Measurements from ENCODE around the gene STK10.
"Not testable (repeated sequence)": the region's sequence is repeated elsewhere in the genome, so short reads cannot be mapped to it uniquely, and the experiment has no call there.

STK10 gene

DNA sequence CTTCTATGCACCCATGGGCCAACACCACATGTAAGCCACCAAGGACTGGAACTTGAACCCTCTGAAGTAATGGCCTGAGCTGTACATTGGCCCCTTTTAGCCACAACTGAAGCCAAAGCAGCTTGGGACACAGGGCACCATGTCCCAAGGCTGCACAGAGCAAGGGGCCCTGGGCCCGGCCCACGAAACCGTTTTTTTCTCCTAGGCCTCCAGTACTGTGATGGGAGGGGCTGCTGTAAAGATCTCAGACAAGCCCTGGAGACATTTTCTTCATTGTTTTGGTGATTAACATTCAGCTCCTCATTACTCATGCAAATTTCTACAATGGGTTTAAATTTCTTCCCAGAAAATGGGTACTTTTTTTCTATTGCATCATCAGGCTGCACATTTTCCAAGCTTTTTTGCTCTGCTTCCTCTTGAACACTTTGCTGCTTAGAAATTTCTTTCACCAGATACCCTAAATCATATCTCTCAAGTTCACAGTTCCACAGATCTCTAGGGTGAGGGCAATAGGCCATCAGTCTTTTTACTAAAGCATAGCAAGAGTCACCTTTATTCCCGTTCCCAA is 156.0 kb downstream of the STK10 start:
- no peaks in the 10 kb centered on the region for H4K20me1 ChIP-seq (ENCODE audit: insufficient read depth, low read length)
- no peaks in the 10 kb centered on the region for H3K27me3 ChIP-seq (ENCODE audit: insufficient read depth, low read length, poor library complexity)
- TF ChIP-seq, protein P1, sequence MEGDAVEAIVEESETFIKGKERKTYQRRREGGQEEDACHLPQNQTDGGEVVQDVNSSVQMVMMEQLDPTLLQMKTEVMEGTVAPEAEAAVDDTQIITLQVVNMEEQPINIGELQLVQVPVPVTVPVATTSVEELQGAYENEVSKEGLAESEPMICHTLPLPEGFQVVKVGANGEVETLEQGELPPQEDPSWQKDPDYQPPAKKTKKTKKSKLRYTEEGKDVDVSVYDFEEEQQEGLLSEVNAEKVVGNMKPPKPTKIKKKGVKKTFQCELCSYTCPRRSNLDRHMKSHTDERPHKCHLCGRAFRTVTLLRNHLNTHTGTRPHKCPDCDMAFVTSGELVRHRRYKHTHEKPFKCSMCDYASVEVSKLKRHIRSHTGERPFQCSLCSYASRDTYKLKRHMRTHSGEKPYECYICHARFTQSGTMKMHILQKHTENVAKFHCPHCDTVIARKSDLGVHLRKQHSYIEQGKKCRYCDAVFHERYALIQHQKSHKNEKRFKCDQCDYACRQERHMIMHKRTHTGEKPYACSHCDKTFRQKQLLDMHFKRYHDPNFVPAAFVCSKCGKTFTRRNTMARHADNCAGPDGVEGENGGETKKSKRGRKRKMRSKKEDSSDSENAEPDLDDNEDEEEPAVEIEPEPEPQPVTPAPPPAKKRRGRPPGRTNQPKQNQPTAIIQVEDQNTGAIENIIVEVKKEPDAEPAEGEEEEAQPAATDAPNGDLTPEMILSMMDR (IDR thresholded peaks at IDR 0.05; ENCODE audit: borderline replicate concordance, extremely low read depth, low read length, poor library complexity, severe bottlenecking), result no peak
- TF ChIP-seq EZH2 (IDR thresholded peaks at IDR 0.05; ENCODE audit: borderline replicate concordance, low read depth, low read length, severe bottlenecking), result no peak
- H3K36me3 ChIP-seq (ENCODE audit: insufficient read depth, low read length), result no peaks in the 10 kb centered on the region
- H2AFZ ChIP-seq (ENCODE audit: low read depth, low read length), result no peak overlapping the region
- no peak for DNase-seq
- no peak overlapping the region for H3K27ac ChIP-seq (ENCODE audit: low read length)
- H3K9me3 ChIP-seq (ENCODE audit: insufficient read depth, low read length, severe bottlenecking), result peaks cover 9% of the 10 kb centered on the region
- H3K4me3 ChIP-seq (ENCODE audit: low read depth in 1 of 2, low read length in 2 of 2), result no peak overlapping the region
- no peak overlapping the region for H3K4me2 ChIP-seq (ENCODE audit: insufficient read depth, low read length)
- ATAC-seq (ENCODE audit: insufficient read depth, low read depth), result no peak
- no peaks in the 10 kb centered on the region for H3K4me1 ChIP-seq (ENCODE audit: insufficient read depth, low read length)
- H3K9ac ChIP-seq (ENCODE audit: low read depth, low read length), result no peak overlapping the region
- H3K79me2 ChIP-seq (ENCODE audit: insufficient read depth, low read length), result no peaks in the 10 kb centered on the region

DNA sequence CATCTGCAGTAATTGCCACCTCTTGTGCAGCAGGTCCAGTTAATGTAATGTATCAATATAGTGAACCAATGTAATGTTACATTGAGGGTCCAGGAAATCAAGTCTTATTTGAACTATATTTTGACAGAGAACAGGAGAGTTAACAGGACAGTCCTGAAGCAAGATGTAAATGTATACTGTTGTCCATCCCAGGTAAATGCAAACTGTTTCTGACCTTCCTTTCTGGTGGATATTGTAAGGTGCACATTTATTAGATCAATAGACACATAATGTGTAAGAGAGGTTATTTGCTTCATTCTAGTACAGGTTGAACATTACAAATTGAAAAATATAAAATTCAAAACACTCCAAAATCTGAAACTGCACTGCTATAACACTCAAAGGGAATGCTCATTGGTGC is 158.1 kb downstream of the STK10 start:
- TF ChIP-seq, protein P1 (IDR thresholded peaks at IDR 0.05; ENCODE audit: borderline replicate concordance, extremely low read depth, low read length, poor library complexity, severe bottlenecking), result no peak
- no peak for TF ChIP-seq EZH2 (IDR thresholded peaks at IDR 0.05; ENCODE audit: borderline replicate concordance, low read depth, low read length, severe bottlenecking)
- H3K27me3 ChIP-seq (ENCODE audit: insufficient read depth, low read length, poor library complexity), result no peaks in the 10 kb centered on the region
- H3K9me3 ChIP-seq (ENCODE audit: insufficient read depth, low read length, severe bottlenecking), result peaks cover 9% of the 10 kb centered on the region
- ATAC-seq (ENCODE audit: insufficient read depth, low read depth) (no peak), DNase-seq (no peak)
- H3K4me2 ChIP-seq (ENCODE audit: insufficient read depth, low read length), result no peak overlapping the region
- H4K20me1 ChIP-seq (ENCODE audit: insufficient read depth, low read length), result no peaks in the 10 kb centered on the region
- no peaks in the 10 kb centered on the region for H3K4me1 ChIP-seq (ENCODE audit: insufficient read depth, low read length)
- no peak overlapping the region for H3K4me3 ChIP-seq (ENCODE audit: low read depth in 1 of 2, low read length in 2 of 2)
- H3K79me2 ChIP-seq (ENCODE audit: insufficient read depth, low read length), result no peaks in the 10 kb centered on the region
- no peak overlapping the region for H3K9ac ChIP-seq (ENCODE audit: low read depth, low read length)
- H3K36me3 ChIP-seq (ENCODE audit: insufficient read depth, low read length), result no peaks in the 10 kb centered on the region
- no peak overlapping the region for H3K27ac ChIP-seq (ENCODE audit: low read length)
- H2AFZ ChIP-seq (ENCODE audit: low read depth, low read length), result no peak overlapping the region

DNA sequence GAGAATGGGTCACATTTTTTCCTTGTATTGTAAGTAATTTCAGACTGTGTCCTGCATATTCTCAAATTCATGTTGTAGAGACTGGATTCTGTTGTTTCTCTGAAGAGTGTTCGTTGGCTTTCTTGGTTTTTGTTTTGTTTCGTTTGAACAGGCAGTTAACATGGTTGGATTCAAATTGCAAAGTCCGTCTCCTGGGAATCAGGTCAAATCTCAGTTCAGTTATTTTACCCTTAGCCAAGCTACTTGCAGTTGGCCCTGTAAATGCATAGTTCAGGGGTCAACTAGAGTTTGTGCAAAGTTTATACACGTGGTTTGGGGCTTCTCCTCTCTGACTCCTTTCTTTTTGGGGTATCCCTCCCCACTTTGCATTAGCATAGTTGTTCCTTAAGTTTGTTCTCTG is 159.9 kb downstream of the STK10 start:
- Histone ChIP-seq H3K4me2 (ENCODE audit: insufficient read depth, low read length) (no peak overlapping the region), H3K36me3 (ENCODE audit: insufficient read depth, low read length) (no peaks in the 10 kb centered on the region), H3K4me3 (ENCODE audit: low read depth in 1 of 2, low read length in 2 of 2) (no peak overlapping the region), H3K27ac (ENCODE audit: low read length) (no peak overlapping the region), H3K27me3 (ENCODE audit: insufficient read depth, low read length, poor library complexity) (no peaks in the 10 kb centered on the region), H3K9me3 (ENCODE audit: insufficient read depth, low read length, severe bottlenecking) (peaks cover 9% of the 10 kb centered on the region), H2AFZ (ENCODE audit: low read depth, low read length) (no peak overlapping the region), H4K20me1 (ENCODE audit: insufficient read depth, low read length) (no peaks in the 10 kb centered on the region), H3K4me1 (ENCODE audit: insufficient read depth, low read length) (no peaks in the 10 kb centered on the region), H3K9ac (ENCODE audit: low read depth, low read length) (no peak overlapping the region), H3K79me2 (ENCODE audit: insufficient read depth, low read length) (no peaks in the 10 kb centered on the region)
- ATAC-seq (ENCODE audit: insufficient read depth, low read depth), result no peak
- no peak for TF ChIP-seq EZH2 (IDR thresholded peaks at IDR 0.05; ENCODE audit: borderline replicate concordance, low read depth, low read length, severe bottlenecking)
- TF ChIP-seq, protein P1 (IDR thresholded peaks at IDR 0.05; ENCODE audit: borderline replicate concordance, extremely low read depth, low read length, poor library complexity, severe bottlenecking), result no peak
- no peak for DNase-seq

DNA sequence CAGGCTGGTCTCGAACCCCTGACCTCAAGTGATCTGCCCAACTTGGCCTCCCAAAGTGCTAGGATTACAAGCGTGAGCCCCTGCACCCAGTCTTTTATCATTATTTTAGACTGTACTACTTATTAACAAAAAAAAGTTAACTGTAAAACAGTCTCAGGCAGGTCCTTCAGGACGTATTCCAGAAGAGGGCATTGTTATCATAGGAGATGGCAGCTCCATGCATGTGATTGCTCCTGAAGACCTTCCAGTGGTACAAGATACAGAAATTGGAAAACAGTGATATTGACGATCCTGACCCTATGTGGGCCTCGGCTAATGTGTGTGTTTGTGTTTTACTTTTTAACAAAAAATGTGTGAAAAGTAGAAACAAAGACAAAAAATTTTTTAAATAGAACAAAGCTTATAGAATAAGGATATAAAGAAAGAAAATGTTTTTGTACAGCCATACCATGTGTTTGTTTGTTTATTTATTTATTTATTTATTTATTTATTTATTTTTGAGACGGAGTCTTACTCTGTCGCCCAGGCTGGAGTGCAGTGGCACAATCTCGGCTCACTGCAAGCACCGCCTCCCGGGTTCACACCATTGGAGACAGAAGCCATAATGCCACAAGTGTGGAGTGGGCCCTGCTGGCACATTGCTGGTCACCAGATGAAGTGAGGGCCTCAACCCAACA is 167.8 kb downstream of the STK10 start:
- not testable (repeated sequence) for H2AFZ ChIP-seq (ENCODE audit: low read depth, low read length); H3K9me3 ChIP-seq (ENCODE audit: insufficient read depth, low read length, severe bottlenecking); H3K4me1 ChIP-seq (ENCODE audit: insufficient read depth, low read length); ATAC-seq (ENCODE audit: insufficient read depth, low read depth); H3K4me2 ChIP-seq (ENCODE audit: insufficient read depth, low read length); H3K9ac ChIP-seq (ENCODE audit: low read depth, low read length); H3K79me2 ChIP-seq (ENCODE audit: insufficient read depth, low read length); H3K4me3 ChIP-seq (ENCODE audit: low read depth in 1 of 2, low read length in 2 of 2); H4K20me1 ChIP-seq (ENCODE audit: insufficient read depth, low read length); H3K27me3 ChIP-seq (ENCODE audit: insufficient read depth, low read length, poor library complexity); H3K36me3 ChIP-seq (ENCODE audit: insufficient read depth, low read length); DNase-seq; H3K27ac ChIP-seq (ENCODE audit: low read length)
